LNCaP clone FGC (cell line): Measurements from ENCODE around the gene SH2B2.
"Not testable (repeated sequence)": the region's sequence is repeated elsewhere in the genome, so short reads cannot be mapped to it uniquely, and the experiment has no call there.

ENCODE experiments used
- DNase-seq: peaks from one replicate; pipeline ENCODE4 v3.0.0-alpha.2; 2011; ENCODE audit warnings: low read depth
- H3K4me3 ChIP-seq: 2 replicates; pipeline ENCODE4 v1.5.1; 2011; ENCODE audit warnings: mild to moderate bottlenecking, low read depth, low read length, control low read depth
- TF ChIP-seq, protein P1 (sequence below): IDR thresholded peaks from 2 replicates; pipeline ENCODE4 v1.5.1; 2012; ENCODE audit warnings: mild to moderate bottlenecking; ENCODE audit not compliant: control insufficient read depth, insufficient read depth; ENCODE audit errors: extremely low read depth

Gene SH2B2

DNA sequence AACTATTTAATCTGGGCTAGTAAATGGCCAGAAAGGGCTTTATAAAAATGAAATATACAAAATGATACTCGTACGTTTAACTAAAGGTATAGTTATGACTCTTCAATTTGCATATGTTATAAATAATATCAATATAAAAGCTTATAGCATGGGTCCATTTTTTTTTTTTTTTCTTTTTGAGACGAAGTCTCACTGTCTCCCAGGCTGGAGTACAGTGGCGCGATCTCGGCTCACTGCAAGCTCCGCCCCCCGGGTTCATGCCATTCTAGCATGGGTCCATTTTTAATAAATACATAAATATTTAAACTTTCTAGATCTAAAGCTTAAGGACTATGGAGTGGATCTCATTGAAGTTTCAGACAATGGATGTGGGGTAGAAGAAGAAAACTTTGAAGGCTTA, 50.3 kb downstream of the SH2B2 start:
- DNase-seq: not testable (repeated sequence)

DNA sequence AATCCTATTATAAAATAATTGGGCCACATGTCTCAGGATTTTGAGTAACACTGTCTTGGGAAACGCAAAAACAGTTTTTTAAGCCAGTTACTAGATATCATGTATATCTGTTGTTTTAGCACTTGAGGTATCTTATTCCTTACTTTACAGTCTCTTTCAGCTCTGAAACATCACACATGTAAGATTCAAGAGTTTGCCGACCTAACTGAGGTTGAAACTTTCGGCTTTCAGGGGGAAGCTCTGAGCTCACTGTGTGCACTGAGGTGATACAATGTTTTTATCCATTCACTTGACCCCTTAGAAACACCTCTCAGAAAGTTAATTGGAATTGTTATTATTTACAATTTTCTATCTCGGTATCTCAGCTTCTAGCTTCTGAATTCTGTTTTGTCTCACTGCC, 50.8 kb downstream of the SH2B2 start:
- not testable (repeated sequence) for DNase-seq, H3K4me3 ChIP-seq

More for the DNA sequence above, 50.3 kb downstream of the SH2B2 start:
- not testable (repeated sequence) for H3K4me3 ChIP-seq

DNA sequence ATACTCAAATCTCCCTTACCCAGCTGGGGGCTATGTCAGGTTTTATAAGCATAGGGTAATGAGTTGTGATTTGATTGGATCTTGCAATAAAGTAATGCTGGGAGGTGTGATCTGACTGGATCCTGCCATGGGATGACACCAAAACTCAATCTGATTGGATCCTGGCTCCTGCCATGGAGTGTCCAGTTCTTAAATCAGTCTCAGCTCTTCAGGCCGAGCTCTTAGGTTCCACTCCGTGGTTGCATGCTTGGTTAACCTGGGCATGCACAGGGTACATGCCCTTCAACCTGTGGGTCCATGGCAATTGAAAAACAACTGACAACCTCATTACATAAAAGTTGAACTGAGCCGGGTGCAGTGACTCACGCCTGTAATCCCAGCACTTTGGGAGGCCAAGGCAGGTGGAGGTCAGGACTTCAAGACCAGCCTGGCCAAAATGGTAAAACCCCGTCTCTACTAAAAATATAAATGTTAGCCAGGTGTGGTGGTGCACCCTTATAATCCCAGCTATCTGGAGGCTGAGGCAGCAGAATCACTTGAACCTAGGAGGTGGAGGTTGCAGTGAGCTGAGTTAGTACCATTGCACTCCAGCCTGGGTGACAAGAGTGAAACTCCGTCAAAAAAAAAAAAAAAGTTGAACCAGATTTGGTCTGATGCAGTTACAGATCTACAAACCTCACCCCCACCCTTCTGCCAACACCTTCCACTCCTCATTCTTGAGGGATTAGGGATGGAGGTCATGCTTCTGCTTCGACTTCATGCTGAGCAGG, 54.1 kb downstream of the SH2B2 start:
- DNase-seq, H3K4me3 ChIP-seq: not testable (repeated sequence)

DNA sequence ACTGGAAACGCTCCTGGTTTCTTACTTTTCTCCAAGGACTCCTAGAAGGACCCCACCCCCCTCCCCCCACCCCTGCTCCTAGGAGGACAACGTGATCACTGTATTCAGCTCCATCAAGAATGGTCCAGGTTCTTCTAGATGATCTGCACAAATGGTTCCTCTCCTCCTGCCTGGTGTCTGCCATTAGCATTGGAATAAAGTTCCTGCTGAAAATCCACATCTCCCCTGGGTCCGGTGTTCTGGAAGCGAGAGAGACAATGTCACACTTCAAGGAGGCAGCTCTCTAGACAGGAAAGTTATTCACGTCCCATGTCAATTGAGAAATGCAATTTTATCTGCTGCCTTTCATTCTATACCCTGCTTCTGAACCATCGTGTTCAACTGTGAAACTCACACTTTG, 60.3 kb downstream of the SH2B2 start:
- not testable (repeated sequence) for H3K4me3 ChIP-seq, DNase-seq

DNA sequence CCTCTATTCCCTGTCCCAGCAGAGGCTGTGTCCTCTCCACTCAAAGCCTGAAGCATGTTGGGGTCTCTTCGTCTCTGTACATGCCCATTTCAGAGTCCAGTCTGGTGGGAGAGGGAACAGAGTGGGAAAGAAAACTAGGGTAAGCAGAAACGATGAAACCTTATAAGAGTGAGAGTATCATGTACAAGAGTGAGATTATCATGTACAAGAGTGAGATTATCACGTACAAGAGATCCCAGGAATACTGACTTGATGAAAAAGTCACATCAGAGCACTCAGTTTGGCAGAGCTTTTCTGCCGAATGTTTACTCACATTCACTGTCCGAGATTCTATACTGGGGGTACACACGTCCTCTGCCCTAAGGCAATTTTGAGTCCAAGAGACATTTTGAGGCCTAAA, 69.7 kb downstream of the SH2B2 start, which contains the start of gene SPDYE6:
TSS of gene SPDYE6 (minus strand) at position 101 of the 400 bp plus-strand sequence. CDS start 421 bp downstream, outside the sequence.
- not testable (repeated sequence) for H3K4me3 ChIP-seq, DNase-seq

DNA sequence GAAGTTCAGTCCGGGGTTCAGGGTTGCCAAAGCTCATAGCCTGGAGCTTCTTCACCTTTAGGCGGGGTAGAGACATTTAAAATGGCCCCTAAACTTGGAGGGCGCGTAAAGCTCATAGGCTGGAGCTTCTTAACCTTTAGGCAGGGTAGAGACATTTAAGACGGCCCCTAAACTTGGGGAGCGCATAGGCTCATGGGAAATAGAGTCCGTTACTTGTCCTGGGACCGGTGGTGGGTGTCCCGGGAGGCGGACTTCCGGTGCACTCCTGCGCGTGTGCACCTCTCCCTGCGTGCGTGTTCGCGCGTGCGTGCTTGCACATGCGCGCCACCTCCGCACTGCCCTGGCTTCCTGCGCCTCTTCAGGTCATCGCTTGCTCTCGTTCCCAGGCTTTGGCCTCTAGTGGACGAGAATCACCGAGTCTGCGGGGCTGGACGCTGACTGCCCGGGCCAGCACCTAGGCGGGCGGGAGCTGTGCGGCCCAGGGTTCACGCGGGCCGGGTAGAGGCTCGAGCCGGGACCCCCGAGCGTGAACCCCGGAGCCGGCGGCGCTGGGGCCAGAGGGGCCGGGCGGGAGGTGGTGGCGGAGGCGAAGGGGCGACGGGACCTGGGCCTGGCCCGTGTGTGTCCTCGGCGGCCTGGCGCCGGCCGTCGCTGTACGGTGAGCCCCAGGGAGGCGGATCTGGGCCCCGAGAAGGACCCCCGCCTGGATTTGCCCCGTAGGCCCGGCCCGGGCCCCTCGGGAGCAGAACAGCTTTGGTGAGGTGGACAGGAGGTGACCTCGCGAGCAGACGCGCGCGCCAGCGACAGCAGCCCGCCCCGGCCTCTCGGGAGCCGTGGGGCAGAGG, 77.1 kb downstream of the SH2B2 start:
- H3K4me3 ChIP-seq: peak overlapping the region; percentile 66
- DNase-seq: peak; percentile 98
- TF ChIP-seq, protein P1, sequence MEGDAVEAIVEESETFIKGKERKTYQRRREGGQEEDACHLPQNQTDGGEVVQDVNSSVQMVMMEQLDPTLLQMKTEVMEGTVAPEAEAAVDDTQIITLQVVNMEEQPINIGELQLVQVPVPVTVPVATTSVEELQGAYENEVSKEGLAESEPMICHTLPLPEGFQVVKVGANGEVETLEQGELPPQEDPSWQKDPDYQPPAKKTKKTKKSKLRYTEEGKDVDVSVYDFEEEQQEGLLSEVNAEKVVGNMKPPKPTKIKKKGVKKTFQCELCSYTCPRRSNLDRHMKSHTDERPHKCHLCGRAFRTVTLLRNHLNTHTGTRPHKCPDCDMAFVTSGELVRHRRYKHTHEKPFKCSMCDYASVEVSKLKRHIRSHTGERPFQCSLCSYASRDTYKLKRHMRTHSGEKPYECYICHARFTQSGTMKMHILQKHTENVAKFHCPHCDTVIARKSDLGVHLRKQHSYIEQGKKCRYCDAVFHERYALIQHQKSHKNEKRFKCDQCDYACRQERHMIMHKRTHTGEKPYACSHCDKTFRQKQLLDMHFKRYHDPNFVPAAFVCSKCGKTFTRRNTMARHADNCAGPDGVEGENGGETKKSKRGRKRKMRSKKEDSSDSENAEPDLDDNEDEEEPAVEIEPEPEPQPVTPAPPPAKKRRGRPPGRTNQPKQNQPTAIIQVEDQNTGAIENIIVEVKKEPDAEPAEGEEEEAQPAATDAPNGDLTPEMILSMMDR: peak; percentile 18; the same call in 1 of the 2 replicates

DNA sequence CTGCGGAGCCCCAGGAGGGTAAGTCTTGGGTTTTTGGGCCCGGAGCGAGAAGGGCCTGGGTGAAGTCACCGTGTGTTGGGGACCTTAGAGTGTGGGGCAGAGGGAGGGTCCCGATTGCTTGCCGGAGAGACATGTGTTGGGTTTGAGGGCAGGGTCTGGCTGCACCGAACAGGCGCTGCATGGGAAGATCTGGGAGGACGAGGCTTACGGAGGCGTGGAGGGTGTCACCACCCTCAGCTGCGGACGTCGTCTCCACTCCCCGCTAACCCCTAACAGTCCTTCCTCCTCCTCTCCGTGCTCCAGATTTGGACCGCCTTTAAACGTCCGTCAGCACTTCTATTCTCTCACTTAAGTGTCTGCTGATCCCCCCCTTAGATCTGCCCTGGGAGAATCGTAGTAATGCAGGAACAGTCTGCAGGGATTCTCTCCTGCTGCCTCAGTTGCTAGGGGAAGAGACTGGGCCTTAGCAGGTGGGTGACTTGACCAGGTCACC, 77.8 kb downstream of the SH2B2 start:
- not testable (repeated sequence) for DNase-seq
- H3K4me3 ChIP-seq: peak overlapping the region; percentile 66

DNA sequence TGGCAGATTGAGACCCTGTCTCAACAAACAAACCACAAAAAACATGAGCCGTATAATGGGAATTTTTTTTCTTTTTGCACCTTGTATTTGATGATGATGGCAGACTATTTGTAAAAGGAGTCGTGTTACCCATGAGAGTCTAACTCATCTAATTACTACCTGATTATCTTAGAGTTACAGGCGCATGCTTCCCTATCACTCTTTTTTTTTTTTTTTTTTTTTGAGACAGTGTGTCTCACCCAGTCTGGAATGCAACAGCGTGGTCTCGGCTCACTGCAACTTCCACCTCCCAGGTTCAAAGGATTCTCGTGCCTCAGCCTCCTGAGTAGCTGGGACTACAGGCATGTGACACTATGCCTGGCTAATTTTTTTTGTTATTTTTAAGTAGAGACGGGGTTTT, 78.7 kb downstream of the SH2B2 start:
- H3K4me3 ChIP-seq, DNase-seq: not testable (repeated sequence)

DNA sequence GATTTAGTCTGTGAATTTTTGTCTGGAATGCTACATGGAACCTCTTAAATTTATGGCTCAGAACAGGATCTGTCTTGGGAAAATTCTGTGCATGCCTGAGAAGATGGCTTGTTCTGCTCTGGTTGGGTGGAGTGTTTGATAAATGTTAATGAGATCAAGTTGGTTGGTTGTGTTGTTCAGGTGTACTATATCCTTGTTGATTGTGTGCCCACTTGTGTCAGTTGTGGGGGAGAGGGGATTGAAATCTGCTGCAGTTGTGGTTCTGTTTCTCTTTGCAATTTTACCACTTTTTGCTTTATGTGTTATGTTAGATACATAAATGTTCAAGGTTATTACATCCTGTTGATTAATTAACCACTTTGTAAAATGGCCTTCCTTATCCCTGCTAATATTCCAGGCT, 83.4 kb downstream of the SH2B2 start:
- H3K4me3 ChIP-seq, DNase-seq: not testable (repeated sequence)
